Skeletal muscle cell (primary cell): ENCODE data around the gene GRK5.
"Not testable (repeated sequence)": the region's sequence is repeated elsewhere in the genome, so short reads cannot be mapped to it uniquely, and the experiment has no call there.

ENCODE experiments used
- DNase-seq: peaks from one replicate; pipeline ENCODE4 v3.0.0-alpha.2; 2010; ENCODE audit warnings: low read depth
- H3K4me3 ChIP-seq: 2 replicates; pipeline ENCODE4 v1.5.1; 2011; ENCODE audit warnings: low read depth, mild to moderate bottlenecking, control low read depth, low read length, moderate library complexity

Gene GRK5

GRCh38 chr10:119268428-119268827 lies 61.1 kb downstream of the GRK5 start:
- H3K4me3 ChIP-seq: no peak overlapping the region
- no peak for DNase-seq

- no peak overlapping the region for H3K4me3 ChIP-seq
- DNase-seq: no peak
Measured at GRCh38 chr10:119268871-119269506, 61.6 kb downstream of the GRK5 start.

- H3K4me3 ChIP-seq: no peak overlapping the region
Measured at GRCh38 chr10:119269737-119270136, 62.4 kb downstream of the GRK5 start.

GRCh38 chr10:119270762-119271366 lies 63.5 kb downstream of the GRK5 start:
- DNase-seq: no peak
- no peak overlapping the region for H3K4me3 ChIP-seq

More at GRCh38 chr10:119269737-119270136, 62.4 kb downstream of the GRK5 start:
- DNase-seq: no peak

GRCh38 chr10:119272338-119272734 lies 65.0 kb downstream of the GRK5 start:
- DNase-seq, H3K4me3 ChIP-seq: not testable (repeated sequence)

- no peak for DNase-seq
- no peak overlapping the region for H3K4me3 ChIP-seq
Measured at GRCh38 chr10:119272736-119273135, 65.4 kb downstream of the GRK5 start.

GRCh38 chr10:119273413-119273812 lies 66.0 kb downstream of the GRK5 start:
- DNase-seq: no peak
- no peak overlapping the region for H3K4me3 ChIP-seq

- H3K4me3 ChIP-seq: no peak overlapping the region
- DNase-seq: no peak
Measured at GRCh38 chr10:119274519-119275045, 67.2 kb downstream of the GRK5 start.

- H3K4me3 ChIP-seq: no peak overlapping the region
- DNase-seq: no peak
Measured at GRCh38 chr10:119275085-119275484, 67.7 kb downstream of the GRK5 start.

- not testable (repeated sequence) for DNase-seq
Measured at GRCh38 chr10:119276194-119276593, 68.8 kb downstream of the GRK5 start.

GRCh38 chr10:119278126-119278709 lies 70.8 kb downstream of the GRK5 start:
- no peak overlapping the region for H3K4me3 ChIP-seq
- no peak for DNase-seq

More at GRCh38 chr10:119276194-119276593, 68.8 kb downstream of the GRK5 start:
- not testable (repeated sequence) for H3K4me3 ChIP-seq

- H3K4me3 ChIP-seq: no peak overlapping the region
- no peak for DNase-seq
Measured at GRCh38 chr10:119279441-119279840, 72.1 kb downstream of the GRK5 start.

- DNase-seq: no peak
- H3K4me3 ChIP-seq: no peak overlapping the region
Measured at GRCh38 chr10:119281581-119282071, 74.3 kb downstream of the GRK5 start.

- no peak for DNase-seq
- no peak overlapping the region for H3K4me3 ChIP-seq
Measured at GRCh38 chr10:119282446-119282845, 75.1 kb downstream of the GRK5 start.

- no peak for DNase-seq
- no peak overlapping the region for H3K4me3 ChIP-seq
Measured at GRCh38 chr10:119283387-119283786, 76.0 kb downstream of the GRK5 start.

GRCh38 chr10:119283818-119284217 lies 76.4 kb downstream of the GRK5 start:
- DNase-seq: no peak
- no peak overlapping the region for H3K4me3 ChIP-seq

GRCh38 chr10:119284679-119285096 lies 77.3 kb downstream of the GRK5 start:
- H3K4me3 ChIP-seq: no peak overlapping the region
- DNase-seq: no peak

- no peak overlapping the region for H3K4me3 ChIP-seq
- DNase-seq: no peak
Measured at GRCh38 chr10:119285495-119286267, 78.3 kb downstream of the GRK5 start.

GRCh38 chr10:119286516-119286915 lies 79.1 kb downstream of the GRK5 start:
- H3K4me3 ChIP-seq: no peak overlapping the region
- DNase-seq: no peak
